Gastroesophageal sphincter (tissue), 3 donors: ENCODE measurements around the gene EHBP1.

Experiments used
- CTCF ChIP-seq, 4 experiments: fragments of 200-600 bp in 2 of 4; fragments of 450-650 bp in 2 of 4; sonication (generic) in 1 of 4; IDR thresholded peaks; one replicate each; pipeline ENCODE4 v1.5.1; 2017 to 2019; ENCODE audit warnings: antibody characterized with exemption in 4 of 4, mild to moderate bottlenecking in 2 of 4, moderate library complexity in 2 of 4
- POLR2A ChIP-seq, 2 donors: fragments of 450-650 bp; IDR thresholded peaks; one replicate each; pipeline ENCODE4 v1.6.1; 2017; ENCODE audit warnings: antibody characterized with exemption in 2 of 2, mild to moderate bottlenecking in 2 of 2, moderate library complexity in 1 of 2
- POLR2AphosphoS5 ChIP-seq: sonication (generic); formaldehyde crosslinking; IDR thresholded peaks from one replicate; pipeline ENCODE4 v1.6.1; 2017; ENCODE audit warnings: antibody characterized with exemption

GRCh38 chr2:62770629-62771028 lies 65.1 kb downstream of the EHBP1 start:
- TF ChIP-seq POLR2AphosphoS5: no peak
- no peak for TF ChIP-seq CTCF (IDR thresholded peaks at IDR 0.05)
- no peak for TF ChIP-seq POLR2A (IDR thresholded peaks at IDR 0.05)
